ENCODE measurements around the gene CALCOCO1.
"Not testable (repeated sequence)": the region's sequence is repeated elsewhere in the genome, so short reads cannot be mapped to it uniquely, and the experiment has no call there.

The CALCOCO1 gene

DNA sequence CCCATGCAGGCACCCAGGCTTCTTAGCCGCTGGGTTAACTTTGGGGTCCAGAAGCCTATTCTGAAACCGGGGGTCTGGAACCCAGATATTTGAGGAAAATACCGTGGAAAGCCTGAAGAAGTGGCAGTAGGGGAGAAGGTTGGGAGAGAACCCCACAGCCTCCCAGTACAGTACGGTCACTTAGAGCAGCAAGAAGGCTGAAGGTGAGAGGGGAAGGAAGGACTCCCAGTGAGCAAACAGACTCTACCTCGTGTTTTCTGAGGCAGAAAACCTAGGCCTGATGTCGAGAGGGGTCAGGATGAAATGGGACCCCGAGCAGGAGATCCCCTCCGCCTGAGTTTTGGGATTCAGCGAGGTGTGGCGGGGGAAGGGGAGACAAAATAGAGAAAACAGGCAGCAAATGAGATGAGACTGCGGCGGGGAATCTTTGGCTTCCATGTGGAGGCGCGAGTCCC is 10.7 kb upstream of the CALCOCO1 start:
- in situ Hi-C loops (cut with MboI; ENCODE audit: low pct_unique_long_range_greater_than_20kb, low sequenced_read_pairs), result no loop called here
- DNase-seq, result no peak

DNA sequence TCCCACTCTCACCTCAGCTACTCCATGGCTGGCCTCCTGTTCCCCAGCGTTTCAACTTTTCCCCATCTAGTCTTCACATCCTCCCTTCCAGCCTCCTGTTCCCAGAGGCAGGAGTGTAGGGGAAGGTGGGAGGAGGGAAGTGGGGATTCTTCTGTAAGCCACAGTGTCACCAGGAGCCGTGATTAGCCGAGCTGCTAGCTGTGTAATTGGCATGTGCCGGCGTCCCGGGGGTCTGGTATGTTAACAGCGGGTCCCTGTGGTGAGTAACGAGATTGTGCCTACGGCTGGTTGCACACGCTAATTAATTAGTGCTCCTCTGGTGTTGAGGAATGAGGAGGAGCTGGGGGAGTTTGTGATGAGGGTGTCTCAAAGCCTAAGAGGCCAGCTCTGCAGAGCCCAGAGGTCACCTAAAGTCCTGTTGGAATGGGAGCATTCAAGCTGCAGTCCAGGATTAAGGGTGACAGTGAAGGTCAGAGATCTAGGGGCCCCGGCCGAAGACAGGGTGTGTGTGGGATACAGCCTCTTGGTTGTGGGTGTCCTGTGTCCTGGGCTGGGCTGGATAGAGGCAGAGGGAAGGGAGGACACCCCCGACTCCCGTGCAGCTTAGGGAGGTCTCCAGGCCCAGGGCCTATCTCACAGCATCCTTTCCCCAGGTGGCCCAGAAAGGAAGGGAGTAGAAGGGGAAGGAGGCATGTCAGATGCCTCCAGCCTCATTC is 10.0 kb upstream of the CALCOCO1 start:
- DNase-seq, result peak; percentile 5
- in situ Hi-C loops (cut with MboI; ENCODE audit: low pct_unique_long_range_greater_than_20kb, low sequenced_read_pairs), result no loop called here

DNA sequence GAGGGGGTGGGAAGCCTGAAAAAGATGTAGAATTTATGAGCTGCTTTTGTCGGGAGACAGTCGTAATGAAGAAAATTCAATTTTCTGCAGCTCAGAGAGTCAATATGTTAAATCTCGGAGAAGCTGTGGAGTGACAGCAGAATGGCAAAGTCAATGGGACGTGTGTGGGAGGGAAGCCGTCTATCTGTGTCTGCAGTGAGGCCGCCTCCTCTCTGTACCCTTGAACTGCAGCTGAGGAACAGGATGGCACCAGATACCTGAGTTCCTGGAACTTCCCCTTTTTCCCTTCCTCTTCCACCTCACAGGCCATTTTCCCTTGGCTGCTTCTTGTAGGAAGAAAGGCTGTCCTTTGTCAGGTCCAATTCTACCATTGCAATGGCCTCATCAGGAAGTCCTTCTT is 9.3 kb upstream of the CALCOCO1 start:
- in situ Hi-C loops (cut with MboI; ENCODE audit: low pct_unique_long_range_greater_than_20kb, low sequenced_read_pairs), result no loop called here
- DNase-seq, result peak; percentile 39

DNA sequence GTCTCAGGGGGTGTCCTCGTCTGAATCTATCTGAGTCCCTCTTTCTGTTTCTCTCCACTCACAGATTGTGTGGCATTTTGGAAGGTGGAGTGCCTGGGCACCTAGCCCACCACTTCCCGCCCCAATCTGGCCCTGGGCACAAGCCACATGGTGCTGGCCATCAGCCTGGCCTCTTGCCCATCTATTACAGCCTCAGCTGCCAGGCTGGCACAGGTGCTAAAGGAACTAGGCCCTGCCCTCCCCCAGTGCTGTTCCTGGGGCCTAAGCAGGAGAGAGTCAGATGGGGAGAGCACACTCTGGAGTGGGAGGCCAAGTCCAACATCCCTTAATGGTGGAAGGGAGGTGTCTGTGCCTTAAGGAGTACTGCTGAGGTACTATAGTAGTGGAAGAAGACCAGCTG is 8.3 kb upstream of the CALCOCO1 start:
- in situ Hi-C loops (cut with MboI; ENCODE audit: low pct_unique_long_range_greater_than_20kb, low sequenced_read_pairs), result no loop called here
- no peak for DNase-seq

DNA sequence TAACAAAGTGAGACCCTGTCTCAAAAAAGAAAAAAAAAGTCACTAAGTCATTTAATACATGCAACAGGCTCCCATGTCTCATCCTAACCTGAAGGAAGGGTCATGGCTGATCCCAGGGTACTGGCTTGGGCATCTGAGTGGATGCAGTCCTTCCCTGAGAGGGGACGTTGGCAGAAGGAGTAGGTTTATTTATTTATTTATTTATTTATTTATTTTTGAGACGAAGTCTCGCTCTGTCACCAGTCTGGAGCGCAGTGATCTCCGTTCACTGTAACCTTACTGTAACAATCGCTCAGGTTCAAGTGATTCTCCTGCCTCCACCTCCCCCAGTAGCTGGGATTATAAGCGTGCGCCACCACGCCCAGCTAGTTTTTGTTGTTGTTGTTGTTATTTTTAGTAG is 7.2 kb upstream of the CALCOCO1 start:
- in situ Hi-C loops (cut with MboI; ENCODE audit: low pct_unique_long_range_greater_than_20kb, low sequenced_read_pairs), result no loop called here
- DNase-seq, result no peak

DNA sequence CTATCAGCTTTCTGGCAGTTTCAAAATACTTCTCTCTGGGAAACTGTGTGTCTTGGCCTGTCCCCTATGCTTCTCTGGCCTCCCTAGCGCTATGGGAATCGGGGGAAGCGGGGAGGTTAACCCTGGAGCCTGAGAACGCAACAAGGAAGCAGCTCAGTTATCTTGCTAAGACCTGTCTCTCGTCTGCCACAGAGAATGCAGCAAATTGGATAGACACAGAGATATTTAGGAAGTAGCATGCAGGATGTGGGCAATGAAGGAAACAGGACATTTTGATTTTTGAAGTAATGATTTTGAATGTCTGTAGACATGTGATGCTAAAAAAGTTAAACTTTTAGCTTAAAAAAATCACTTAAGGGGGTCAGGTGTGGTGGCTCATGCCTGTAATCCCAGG is 6.6 kb upstream of the CALCOCO1 start:
- in situ Hi-C loops (cut with MboI; ENCODE audit: low pct_unique_long_range_greater_than_20kb, low sequenced_read_pairs), result no loop called here
- DNase-seq, result peak; percentile 51

DNA sequence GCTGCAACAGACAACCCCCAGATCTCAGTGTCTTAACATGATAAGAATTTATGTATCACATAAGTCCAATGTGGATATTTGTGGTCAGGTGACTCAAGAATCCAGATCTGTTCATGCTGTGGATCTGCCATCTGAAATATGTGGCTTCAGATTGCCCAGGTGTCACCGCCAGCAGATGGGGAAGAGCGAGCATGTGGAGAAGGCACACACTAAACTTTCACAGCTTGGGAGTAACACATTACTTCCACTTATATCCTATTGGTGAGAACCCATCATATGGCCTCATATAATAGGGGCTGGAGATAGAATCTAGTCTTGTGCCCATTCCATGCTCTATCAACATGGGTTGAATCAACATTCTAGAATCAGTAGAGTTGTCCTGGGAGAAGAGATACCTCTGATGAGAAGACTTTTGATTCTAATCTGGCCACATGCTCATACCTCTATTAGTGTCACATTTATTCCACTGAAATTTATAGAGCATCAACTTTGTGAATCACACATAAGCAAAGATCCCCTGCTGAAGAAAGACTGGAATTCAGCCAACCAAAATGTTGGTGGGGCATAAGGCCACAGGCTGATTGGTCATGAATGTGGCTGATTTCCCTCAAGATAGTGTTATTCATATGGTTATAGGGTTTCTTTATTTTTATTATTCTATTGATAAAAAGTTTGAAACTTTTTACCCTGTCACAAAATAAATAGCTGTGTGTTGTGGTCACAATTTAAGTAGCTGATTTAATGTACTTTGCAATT is 6.0 kb upstream of the CALCOCO1 start:
- no peak for DNase-seq
- in situ Hi-C loops (cut with MboI; ENCODE audit: low pct_unique_long_range_greater_than_20kb, low sequenced_read_pairs), result no loop called here

DNA sequence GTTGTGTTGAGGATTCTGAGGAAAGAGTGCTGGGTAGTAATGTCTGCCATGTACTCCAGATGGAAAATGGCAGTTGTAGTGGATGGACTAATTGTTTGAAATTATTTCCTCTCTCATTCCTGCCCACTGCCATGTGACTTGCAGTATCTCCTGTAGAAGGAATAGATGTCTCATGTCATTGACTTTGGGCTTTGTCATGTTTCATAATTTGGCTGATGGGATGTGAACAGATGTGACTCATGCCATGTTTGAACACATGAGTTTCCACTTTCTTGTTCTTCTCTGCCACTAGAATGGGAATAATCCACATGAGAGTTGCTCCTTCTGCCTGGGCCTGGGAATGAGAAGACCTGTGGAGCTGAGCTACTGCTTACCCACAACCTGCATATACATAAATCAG is 2.4 kb upstream of the CALCOCO1 start:
- DNase-seq, result no peak

DNA sequence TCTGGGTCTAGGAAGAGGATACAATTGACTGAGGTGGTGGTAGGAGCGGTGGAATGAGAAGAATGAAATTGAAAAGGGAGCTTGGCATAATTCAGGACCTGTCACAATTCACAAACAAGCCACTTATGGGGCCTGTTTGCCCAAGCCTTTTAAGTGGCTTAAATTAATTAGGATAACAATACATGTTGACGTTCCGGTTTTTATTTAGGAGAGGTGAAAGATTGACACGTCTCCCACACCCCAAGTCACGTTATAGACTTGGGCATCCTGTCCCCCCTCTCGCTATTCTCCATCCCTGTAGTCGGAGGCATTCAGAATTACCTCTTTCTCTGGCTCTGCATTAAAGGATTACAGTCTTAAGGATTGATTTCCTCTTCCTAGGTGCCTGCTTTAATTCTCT is 954 bp upstream of the CALCOCO1 start:
- in situ Hi-C loops (cut with MboI; ENCODE audit: low pct_unique_long_range_greater_than_20kb, low sequenced_read_pairs), result no loop called here
- no peak for DNase-seq

More for the DNA sequence above, 2.4 kb upstream of the CALCOCO1 start:
- in situ Hi-C loops (cut with MboI; ENCODE audit: low pct_unique_long_range_greater_than_20kb, low sequenced_read_pairs), result no loop called here

DNA sequence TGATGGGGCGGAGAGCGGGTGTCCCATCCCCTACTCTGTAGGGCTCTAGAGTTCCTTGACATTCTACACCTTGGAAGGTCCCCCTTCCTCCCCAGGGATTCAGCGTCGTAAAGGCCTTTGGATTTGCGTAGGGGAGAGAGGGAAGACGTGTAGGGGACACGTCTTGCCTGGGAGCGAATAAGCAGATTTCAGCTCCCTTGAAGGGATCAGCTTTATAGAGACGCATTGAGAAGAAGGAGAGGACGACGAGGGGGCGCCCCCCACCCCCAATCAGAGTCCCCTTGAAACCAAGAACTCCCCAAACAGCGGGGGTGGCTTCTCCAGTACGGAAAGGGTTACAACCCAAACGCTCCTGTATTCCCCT is 324 bp downstream of the CALCOCO1 start:
- in situ Hi-C loops (cut with MboI; ENCODE audit: low pct_unique_long_range_greater_than_20kb, low sequenced_read_pairs), result no loop called here
- DNase-seq, result no peak

DNA sequence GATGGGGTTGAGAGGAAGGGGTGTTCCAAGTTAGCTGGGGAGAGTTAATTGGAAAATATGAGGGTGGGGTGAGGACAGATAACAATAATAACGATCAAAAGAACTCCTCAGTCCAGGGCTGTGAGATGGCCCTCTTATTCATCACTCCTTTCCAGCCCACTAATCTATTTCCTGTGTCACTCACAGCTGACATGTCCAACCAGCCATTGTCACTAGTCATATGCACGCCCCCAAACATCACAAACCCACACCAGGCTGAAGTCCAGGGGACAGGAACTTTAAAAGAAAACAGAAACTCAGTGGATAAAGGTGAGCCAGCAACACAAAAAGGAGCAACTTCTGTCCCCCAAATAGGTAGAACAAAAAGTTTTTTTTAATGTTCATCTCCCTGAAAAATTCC is 911 bp downstream of the CALCOCO1 start:
- DNase-seq, result peak; percentile 18
- in situ Hi-C loops (cut with MboI; ENCODE audit: low pct_unique_long_range_greater_than_20kb, low sequenced_read_pairs), result no loop called here

DNA sequence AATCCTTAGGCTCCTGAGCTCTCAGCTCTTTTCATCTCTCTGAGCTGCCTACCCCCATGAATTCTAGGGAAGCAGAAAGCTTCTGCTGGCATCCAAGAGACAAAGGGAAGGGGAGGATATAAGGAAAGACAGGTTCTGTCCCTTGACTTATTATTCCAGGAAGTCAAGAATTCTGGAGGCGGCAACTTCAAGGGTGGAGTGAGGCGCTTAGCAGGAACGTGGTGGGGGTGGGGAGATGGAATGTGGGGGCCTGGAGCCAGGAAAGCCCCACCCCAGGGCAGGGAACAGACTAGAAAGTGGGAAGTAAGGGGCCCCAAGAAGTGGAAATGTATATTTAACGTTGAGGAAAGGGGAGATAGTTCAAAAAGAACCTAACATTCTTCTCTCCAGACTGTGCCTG is 1.4 kb downstream of the CALCOCO1 start:
- in situ Hi-C loops (cut with MboI; ENCODE audit: low pct_unique_long_range_greater_than_20kb, low sequenced_read_pairs), result no loop called here
- DNase-seq, result no peak

DNA sequence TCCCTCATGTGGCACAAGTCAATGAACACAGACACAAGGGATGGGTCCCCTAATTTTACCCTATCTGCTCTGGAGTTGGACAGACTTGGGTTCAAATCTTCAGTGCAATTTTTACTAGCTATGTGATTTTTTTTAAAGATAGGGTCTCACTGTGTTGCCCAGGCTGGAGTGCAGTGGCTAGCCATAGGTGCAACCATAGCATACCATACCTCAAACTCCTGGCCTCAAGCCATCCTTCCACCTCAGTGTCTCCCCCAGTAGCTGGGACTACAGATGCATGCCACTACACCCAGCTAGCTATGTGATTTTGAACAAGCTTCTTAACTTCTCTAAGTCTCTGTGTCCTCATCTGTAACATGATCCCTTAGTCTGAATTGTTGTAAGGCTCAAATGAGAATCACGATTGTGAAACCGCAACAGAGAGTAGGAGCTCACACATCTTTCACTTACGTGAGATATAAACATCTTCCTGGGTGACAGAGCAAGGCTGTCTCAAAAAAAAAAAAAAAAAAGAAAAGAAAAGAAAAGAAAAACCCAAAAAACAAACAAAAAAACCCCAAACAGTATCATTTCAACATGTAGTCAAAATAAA is 4.7 kb downstream of the CALCOCO1 start:
- in situ Hi-C loops (cut with MboI; ENCODE audit: low pct_unique_long_range_greater_than_20kb, low sequenced_read_pairs), result no loop called here
- DNase-seq, result no peak

DNA sequence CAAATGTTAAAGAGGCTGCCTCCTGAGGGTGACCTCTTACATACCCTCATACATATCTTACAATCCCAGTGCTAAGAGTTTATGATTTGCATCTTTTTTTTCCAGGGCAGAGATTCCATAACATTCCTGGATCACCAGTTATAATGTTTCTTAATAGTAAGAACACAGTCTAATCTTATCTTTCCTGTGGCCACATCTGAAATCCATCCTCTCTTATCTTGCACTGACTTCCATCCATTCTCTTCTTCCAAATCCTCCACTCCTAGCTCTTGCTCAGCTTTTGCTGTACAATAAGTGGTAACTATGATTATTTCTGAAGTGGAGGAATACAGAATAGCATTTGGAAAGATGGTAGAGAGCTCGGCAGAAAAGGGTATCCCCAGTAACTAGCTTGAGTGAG is 6.3 kb downstream of the CALCOCO1 start:
- DNase-seq, result no peak
- in situ Hi-C loops (cut with MboI; ENCODE audit: low pct_unique_long_range_greater_than_20kb, low sequenced_read_pairs), result no loop called here

DNA sequence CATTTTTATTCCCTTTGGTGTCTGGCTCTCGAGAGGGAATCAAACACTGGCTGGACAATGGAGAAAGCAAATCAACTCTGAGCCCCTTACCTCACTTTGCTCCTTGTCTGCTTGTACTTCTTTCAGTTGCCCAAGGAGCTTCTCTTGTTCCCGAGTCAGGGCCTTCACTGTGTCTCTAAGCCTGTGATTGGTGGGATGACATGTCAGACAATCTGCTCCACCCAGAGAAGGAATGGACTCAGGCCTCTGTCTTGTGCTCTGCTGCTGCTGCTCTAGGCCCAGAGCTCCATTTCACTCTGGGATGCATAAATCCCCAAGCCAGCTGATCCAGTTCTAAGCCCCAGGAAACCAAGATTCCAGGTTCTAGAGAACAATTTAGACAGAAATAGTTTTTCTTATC is 7.6 kb downstream of the CALCOCO1 start:
- DNase-seq, result no peak
- in situ Hi-C loops (cut with MboI; ENCODE audit: low pct_unique_long_range_greater_than_20kb, low sequenced_read_pairs), result no loop called here

DNA sequence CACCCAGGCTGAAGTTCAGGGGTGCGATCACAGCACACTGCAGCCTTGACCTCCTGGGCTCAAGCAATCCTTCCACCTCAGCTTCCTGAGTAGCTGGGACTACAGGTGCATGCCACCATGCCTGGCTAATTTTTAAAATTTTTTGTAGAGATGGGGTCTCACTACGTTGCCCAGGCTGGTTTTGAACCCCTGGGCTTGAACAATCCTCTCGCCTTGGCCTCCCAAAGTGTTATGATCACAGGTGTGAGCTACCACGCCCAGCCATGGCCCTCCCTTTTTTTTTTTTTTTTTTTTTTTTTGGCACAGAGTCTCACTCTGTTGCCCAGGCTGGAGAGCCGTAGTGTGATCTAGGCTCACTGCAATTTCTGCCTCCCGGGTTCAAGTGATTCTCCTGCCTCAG is 8.7 kb downstream of the CALCOCO1 start:
- DNase-seq; in situ Hi-C loops (cut with MboI; ENCODE audit: low pct_unique_long_range_greater_than_20kb, low sequenced_read_pairs): not testable (repeated sequence)

DNA sequence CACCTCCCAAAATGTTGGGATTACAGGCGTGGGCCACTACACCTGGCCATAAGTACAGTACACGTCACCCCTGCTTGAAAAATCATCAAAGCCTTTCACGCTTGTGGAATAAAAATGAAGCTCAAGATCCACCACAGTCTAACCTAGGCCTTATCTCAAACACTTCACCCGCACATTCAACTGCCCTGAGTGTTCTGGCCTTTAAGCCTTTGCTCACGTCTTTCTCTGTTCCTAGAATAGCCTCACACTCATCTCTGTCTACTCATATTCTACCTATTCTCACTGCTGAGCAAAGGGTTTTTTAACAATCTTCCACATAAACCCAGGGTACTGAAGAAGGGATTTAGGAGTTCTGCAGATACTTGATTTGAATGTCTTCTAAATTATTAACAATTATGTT is 9.9 kb downstream of the CALCOCO1 start:
- DNase-seq, result no peak
- in situ Hi-C loops (cut with MboI; ENCODE audit: low pct_unique_long_range_greater_than_20kb, low sequenced_read_pairs), result no loop called here

DNA sequence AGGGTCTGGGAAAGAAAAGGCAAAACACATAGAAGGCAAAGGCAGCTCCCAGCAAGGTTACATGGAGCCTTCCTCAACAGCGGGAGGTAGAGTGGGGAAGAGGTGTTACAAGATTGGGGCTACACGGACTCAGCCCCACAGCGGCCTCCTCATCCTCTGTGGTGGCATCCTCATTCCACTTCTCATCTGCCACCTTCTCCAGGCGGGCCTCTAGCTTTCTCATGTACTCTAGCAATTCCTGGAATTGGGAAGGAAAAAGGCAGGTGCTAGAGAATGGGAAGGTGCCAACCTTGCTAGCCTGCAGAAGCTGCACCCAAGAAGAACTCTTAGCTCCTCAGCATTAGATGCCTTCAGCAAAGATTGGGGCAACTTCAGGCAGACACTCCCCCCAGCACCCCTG is 13.2 kb downstream of the CALCOCO1 start:
- in situ Hi-C loops (cut with MboI; ENCODE audit: low pct_unique_long_range_greater_than_20kb, low sequenced_read_pairs), result no loop called here
- no peak for DNase-seq

DNA sequence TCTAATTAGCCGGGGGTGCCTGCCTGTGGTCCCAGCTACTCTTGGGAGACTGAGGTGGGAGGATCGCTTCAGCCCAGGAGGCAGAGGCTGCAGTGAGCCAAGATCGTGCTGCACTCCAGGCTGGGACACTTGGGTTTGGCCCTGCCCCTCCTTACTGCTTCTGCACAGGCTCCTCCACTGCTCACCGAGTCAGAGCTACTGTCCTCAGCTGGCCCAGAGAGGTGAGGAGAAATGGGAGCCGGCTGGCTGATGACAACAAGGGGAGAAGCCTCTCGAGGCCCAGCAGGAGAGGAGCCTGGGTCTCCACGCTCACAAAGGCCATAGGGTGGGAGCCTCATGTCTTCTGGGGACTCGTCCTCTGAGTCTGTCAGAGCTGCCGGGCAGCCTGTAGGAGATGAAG is 13.7 kb downstream of the CALCOCO1 start:
- in situ Hi-C loops (cut with MboI; ENCODE audit: low pct_unique_long_range_greater_than_20kb, low sequenced_read_pairs), result no loop called here
- DNase-seq, result no peak

DNA sequence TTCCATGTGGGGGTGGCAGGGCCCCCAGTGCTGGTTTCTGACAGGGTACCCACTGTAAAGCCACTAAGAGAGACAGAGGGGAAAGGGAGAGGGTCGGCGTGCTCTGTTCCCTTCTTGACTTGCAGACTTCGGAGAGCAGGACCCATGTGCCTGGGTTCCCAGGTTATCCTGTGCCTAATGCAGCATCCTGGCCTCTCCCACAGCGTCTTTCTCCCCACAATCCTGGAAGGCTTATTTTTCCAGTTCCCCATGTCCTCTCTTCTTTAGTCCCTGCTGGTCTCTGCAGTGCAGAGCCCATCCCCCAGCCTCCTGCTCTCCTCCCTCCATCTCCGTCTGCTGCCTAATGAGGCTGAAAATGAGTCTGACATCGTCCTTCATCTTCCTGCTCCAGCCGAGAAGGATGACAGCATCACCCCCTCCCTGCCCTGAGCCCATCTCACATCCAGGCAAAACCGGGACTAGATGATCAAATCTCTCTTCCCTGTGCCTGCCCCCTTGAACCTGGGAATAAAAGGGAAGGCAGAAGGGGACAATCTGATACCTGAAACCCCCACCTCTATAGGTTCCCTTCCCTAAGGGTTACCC is 15.1 kb downstream of the CALCOCO1 start:
- no peak for DNase-seq
- in situ Hi-C loops (cut with MboI; ENCODE audit: low pct_unique_long_range_greater_than_20kb, low sequenced_read_pairs), result no loop called here
